Hematopoietic multipotent progenitor cell treated with erythropoietin and hydrocortisone succinate and interleukin-3 and kit ligand, for 15 days (in vitro differentiated cells): ENCODE data around the gene CLOCK.

ENCODE experiments used
- DNase-seq: peaks from one replicate; pipeline ENCODE4 v3.0.0-alpha.2; 2015; ENCODE audit warnings: low spot score

Gene CLOCK

GRCh38 chr4:55381502-55381901 lies 165.2 kb downstream of the CLOCK start:
- DNase-seq, result no peak

- DNase-seq, result no peak
These were observed 166.1 kb downstream of the CLOCK start for GRCh38 chr4:55380576-55380975.

- DNase-seq, result peak; percentile 68
These were observed 167.9 kb downstream of the CLOCK start for GRCh38 chr4:55378617-55379467.
